HG02884 (cell line): ENCODE data around the gene SLC25A1.
"Not testable (repeated sequence)": the region's sequence is repeated elsewhere in the genome, so short reads cannot be mapped to it uniquely, and the experiment has no call there.

Source experiments
- ATAC-seq: cut with Tn5 transposase; IDR thresholded peaks from one replicate; pipeline ENCODE4 v1.9.1; 2021; ENCODE audit warnings: mild to moderate bottlenecking, moderate library complexity; ENCODE audit not compliant: unreplicated experiment

Gene SLC25A1

GRCh38 chr22:19168088-19168890, 10.2 kb downstream of the SLC25A1 start:
- no peak for ATAC-seq

GRCh38 chr22:19167106-19167869, 11.2 kb downstream of the SLC25A1 start:
- ATAC-seq, result no peak

GRCh38 chr22:19166421-19166820, 12.1 kb downstream of the SLC25A1 start:
- ATAC-seq, result no peak

GRCh38 chr22:19164425-19164824, 14.1 kb downstream of the SLC25A1 start:
- ATAC-seq, result no peak

- not testable (repeated sequence) for ATAC-seq
These were observed 19.9 kb downstream of the SLC25A1 start for GRCh38 chr22:19158649-19159048.

GRCh38 chr22:19156109-19156508, 22.4 kb downstream of the SLC25A1 start:
- ATAC-seq, result not testable (repeated sequence)

GRCh38 chr22:19152942-19153883, 25.3 kb downstream of the SLC25A1 start:
- ATAC-seq, result no peak

- no peak for ATAC-seq
These were observed 27.0 kb downstream of the SLC25A1 start for GRCh38 chr22:19151329-19152191.

- ATAC-seq, result no peak
These were observed 27.8 kb downstream of the SLC25A1 start for GRCh38 chr22:19150482-19151328.

GRCh38 chr22:19149991-19150390, 28.5 kb downstream of the SLC25A1 start, which contains the start of gene GSC2:
TSS of gene GSC2 (minus strand) at chr22:19150292. CDS start at chr22:19150283, 9 bp downstream.
- ATAC-seq, result no peak

GRCh38 chr22:19149047-19149883, 29.3 kb downstream of the SLC25A1 start:
- ATAC-seq, result no peak

- ATAC-seq, result no peak
These were observed 30.0 kb downstream of the SLC25A1 start for GRCh38 chr22:19148417-19149046.

GRCh38 chr22:19147195-19147780, 31.2 kb downstream of the SLC25A1 start:
- ATAC-seq, result no peak

- no peak for ATAC-seq
These were observed 32.1 kb downstream of the SLC25A1 start for GRCh38 chr22:19146215-19146968.

- ATAC-seq, result no peak
These were observed 34.6 kb downstream of the SLC25A1 start for GRCh38 chr22:19143967-19144400.

GRCh38 chr22:19143212-19143611, 35.3 kb downstream of the SLC25A1 start:
- ATAC-seq, result no peak

GRCh38 chr22:19142394-19142793, 36.1 kb downstream of the SLC25A1 start:
- ATAC-seq, result no peak
